Thyroid gland (tissue), 4 donors: ENCODE measurements around the gene STAP2.

ENCODE experiments used
- POLR2A ChIP-seq, 2 donors: fragments of 450-650 bp; IDR thresholded peaks; one replicate each; pipeline ENCODE4 v1.6.1; 2017; ENCODE audit warnings: antibody characterized with exemption in 2 of 2, mild to moderate bottlenecking in 2 of 2, moderate library complexity in 1 of 2
- TF ChIP-seq, protein P1 (sequence below), 6 experiments: fragments of 200-600 bp in 3 of 6; fragments of 450-650 bp in 3 of 6; sonication (generic) in 3 of 6; IDR thresholded peaks; one replicate each; pipeline ENCODE4 v1.5.1; 2016 to 2019; ENCODE audit warnings: antibody characterized with exemption in 6 of 6, mild to moderate bottlenecking in 2 of 6, inconsistent platforms in 1 of 6, moderate library complexity in 1 of 6

DNA sequence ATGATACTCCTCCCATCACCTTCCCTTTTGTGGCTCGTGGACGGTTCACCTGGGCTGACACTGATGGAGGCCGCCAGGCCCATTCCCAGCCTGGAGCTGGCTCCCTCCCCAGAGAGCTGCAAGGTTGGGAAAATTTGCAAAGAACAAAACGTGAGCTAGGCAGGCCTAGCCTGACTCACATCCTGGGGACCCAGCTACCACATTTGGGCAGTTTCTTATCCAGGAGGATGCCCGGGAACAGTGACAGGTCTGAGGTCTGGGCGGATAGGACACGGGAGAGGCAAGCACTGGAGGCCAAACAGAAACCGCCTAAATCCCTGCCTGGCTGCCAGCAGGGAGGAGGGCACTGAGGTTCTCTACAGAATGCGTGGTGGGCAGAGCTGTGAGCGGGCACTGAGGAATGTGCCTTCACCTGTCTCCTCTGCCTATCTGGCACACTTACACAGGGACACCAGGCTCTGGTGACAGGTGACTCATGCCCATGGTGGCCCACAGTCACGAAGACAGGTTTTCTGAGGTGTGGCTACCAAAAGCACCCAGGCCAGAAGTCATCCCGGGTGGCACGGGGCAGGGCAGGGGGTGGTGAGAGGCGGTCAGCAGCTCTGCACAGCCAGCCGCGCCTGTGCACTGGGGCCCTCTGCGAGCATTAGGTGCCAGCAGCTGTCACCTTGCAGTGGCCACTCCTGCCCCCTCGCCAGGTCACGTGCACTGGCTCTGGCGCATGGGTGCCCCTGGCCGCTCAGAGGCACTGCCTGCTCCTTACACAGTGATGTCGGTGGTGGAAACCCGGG, 38.6 kb upstream of the STAP2 start:
- TF ChIP-seq, protein P1, sequence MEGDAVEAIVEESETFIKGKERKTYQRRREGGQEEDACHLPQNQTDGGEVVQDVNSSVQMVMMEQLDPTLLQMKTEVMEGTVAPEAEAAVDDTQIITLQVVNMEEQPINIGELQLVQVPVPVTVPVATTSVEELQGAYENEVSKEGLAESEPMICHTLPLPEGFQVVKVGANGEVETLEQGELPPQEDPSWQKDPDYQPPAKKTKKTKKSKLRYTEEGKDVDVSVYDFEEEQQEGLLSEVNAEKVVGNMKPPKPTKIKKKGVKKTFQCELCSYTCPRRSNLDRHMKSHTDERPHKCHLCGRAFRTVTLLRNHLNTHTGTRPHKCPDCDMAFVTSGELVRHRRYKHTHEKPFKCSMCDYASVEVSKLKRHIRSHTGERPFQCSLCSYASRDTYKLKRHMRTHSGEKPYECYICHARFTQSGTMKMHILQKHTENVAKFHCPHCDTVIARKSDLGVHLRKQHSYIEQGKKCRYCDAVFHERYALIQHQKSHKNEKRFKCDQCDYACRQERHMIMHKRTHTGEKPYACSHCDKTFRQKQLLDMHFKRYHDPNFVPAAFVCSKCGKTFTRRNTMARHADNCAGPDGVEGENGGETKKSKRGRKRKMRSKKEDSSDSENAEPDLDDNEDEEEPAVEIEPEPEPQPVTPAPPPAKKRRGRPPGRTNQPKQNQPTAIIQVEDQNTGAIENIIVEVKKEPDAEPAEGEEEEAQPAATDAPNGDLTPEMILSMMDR (IDR thresholded peaks at IDR 0.05) = no peak
- no peak for TF ChIP-seq POLR2A (IDR thresholded peaks at IDR 0.05)
